Stomach smooth muscle (tissue), 2 donors: Measurements from ENCODE around the gene KIF3B.
A peak's percentile ranks its signal among the peaks of the same experiment; 100 is the strongest.
"Not testable (repeated sequence)": the region's sequence is repeated elsewhere in the genome, so short reads cannot be mapped to it uniquely, and the experiment has no call there.

Experiments
- H3K27ac ChIP-seq: one replicate; pipeline ENCODE4 v1.7.0; 2013; ENCODE audit warnings: mild to moderate bottlenecking, low read length, inconsistent platforms
- H3K27me3 ChIP-seq, 2 donors: one replicate each; pipeline ENCODE4 v1.7.0; 2013; ENCODE audit warnings: low read length in 2 of 2; ENCODE audit not compliant: insufficient read depth in 2 of 2, control insufficient read depth in 1 of 2
- H3K36me3 ChIP-seq, 2 donors: one replicate each; pipeline ENCODE4 v1.7.0; 2013; ENCODE audit warnings: low read length in 2 of 2; ENCODE audit not compliant: control insufficient read depth in 2 of 2, insufficient read depth in 2 of 2
- H3K4me1 ChIP-seq: one replicate; pipeline ENCODE4 v1.7.0; 2013; ENCODE audit warnings: low read length; ENCODE audit not compliant: control insufficient read depth, insufficient read depth
- H3K4me3 ChIP-seq, 2 donors: one replicate each; pipeline ENCODE4 v1.7.0; 2013; ENCODE audit warnings: low read length in 2 of 2
- H3K9ac ChIP-seq, 2 donors: one replicate each; pipeline ENCODE4 v1.7.0; 2013; ENCODE audit warnings: low read length in 2 of 2, mild to moderate bottlenecking in 1 of 2
- H3K9me3 ChIP-seq, 2 donors: one replicate each; pipeline ENCODE4 v1.7.0; 2013; ENCODE audit warnings: low read length in 2 of 2; ENCODE audit not compliant: control insufficient read depth in 2 of 2
- donor health status: healthy.
- donor health status: Pancreatic carcinoma.

The KIF3B gene

GRCh38 chr20:32248043-32248442 is 29.4 kb upstream of the KIF3B start:
- Histone ChIP-seq H3K4me1 (no peaks in the 10 kb centered on the region), H3K36me3 (no peaks in the 10 kb centered on the region), H3K4me3 (no peak overlapping the region), H3K9ac (no peak overlapping the region), H3K9me3 (no peaks in the 10 kb centered on the region), H3K27me3 (no peaks in the 10 kb centered on the region), H3K27ac (no peak overlapping the region)

- no peak overlapping the region for H3K9ac ChIP-seq
- no peaks in the 10 kb centered on the region for H3K9me3 ChIP-seq
- no peaks in the 10 kb centered on the region for H3K36me3 ChIP-seq
- H3K27me3 ChIP-seq, result no peaks in the 10 kb centered on the region
- H3K4me3 ChIP-seq, result no peak overlapping the region
- no peak overlapping the region for H3K27ac ChIP-seq
- H3K4me1 ChIP-seq, result no peaks in the 10 kb centered on the region
These were observed 28.3 kb upstream of the KIF3B start for GRCh38 chr20:32249030-32249738.

GRCh38 chr20:32251470-32251869 is 26.0 kb upstream of the KIF3B start:
- Histone ChIP-seq H3K9me3 (no peaks in the 10 kb centered on the region), H3K9ac (no peak overlapping the region), H3K27me3 (no peaks in the 10 kb centered on the region), H3K36me3 (no peaks in the 10 kb centered on the region), H3K4me3 (no peak overlapping the region), H3K27ac (no peak overlapping the region), H3K4me1 (no peaks in the 10 kb centered on the region)

GRCh38 chr20:32252189-32252588 is 25.3 kb upstream of the KIF3B start:
- Histone ChIP-seq H3K36me3 (no peaks in the 10 kb centered on the region), H3K9ac (no peak overlapping the region), H3K4me1 (no peaks in the 10 kb centered on the region), H3K4me3 (no peak overlapping the region), H3K27me3 (no peaks in the 10 kb centered on the region), H3K27ac (no peak overlapping the region), H3K9me3 (no peaks in the 10 kb centered on the region)

GRCh38 chr20:32260973-32261372 is 16.5 kb upstream of the KIF3B start:
- not testable (repeated sequence) for H3K9ac ChIP-seq, H3K9me3 ChIP-seq, H3K4me3 ChIP-seq, H3K27ac ChIP-seq, H3K4me1 ChIP-seq, H3K36me3 ChIP-seq, H3K27me3 ChIP-seq

GRCh38 chr20:32261644-32262043 is 15.8 kb upstream of the KIF3B start:
- no peak overlapping the region for H3K4me3 ChIP-seq
- H3K9ac ChIP-seq, result no peak overlapping the region
- no peaks in the 10 kb centered on the region for H3K36me3 ChIP-seq
- no peaks in the 10 kb centered on the region for H3K4me1 ChIP-seq
- no peaks in the 10 kb centered on the region for H3K27me3 ChIP-seq
- H3K9me3 ChIP-seq, result no peaks in the 10 kb centered on the region
- no peak overlapping the region for H3K27ac ChIP-seq

GRCh38 chr20:32263398-32263954 is 14.0 kb upstream of the KIF3B start:
- Histone ChIP-seq H3K4me3 (no peak overlapping the region), H3K9me3 (no peaks in the 10 kb centered on the region), H3K9ac (no peak overlapping the region), H3K4me1 (no peaks in the 10 kb centered on the region), H3K36me3 (no peaks in the 10 kb centered on the region), H3K27ac (no peak overlapping the region), H3K27me3 (no peaks in the 10 kb centered on the region)

GRCh38 chr20:32271620-32272019 is 5.8 kb upstream of the KIF3B start:
- H3K9ac ChIP-seq, result no peak overlapping the region
- H3K27ac ChIP-seq, result no peak overlapping the region
- no peaks in the 10 kb centered on the region for H3K4me1 ChIP-seq
- peaks cover 3 to 11% of the 10 kb centered on the region in 2 donors for H3K27me3 ChIP-seq
- no peak overlapping the region for H3K4me3 ChIP-seq
- no peaks in the 10 kb centered on the region for H3K36me3 ChIP-seq
- H3K9me3 ChIP-seq, result no peaks in the 10 kb centered on the region

- H3K27ac ChIP-seq, result no peak overlapping the region
- no peak overlapping the region for H3K4me3 ChIP-seq
- no peaks in the 10 kb centered on the region for H3K9me3 ChIP-seq
- no peak overlapping the region for H3K9ac ChIP-seq
- H3K4me1 ChIP-seq, result peaks cover 14% of the 10 kb centered on the region
- H3K27me3 ChIP-seq, result peaks cover 3 to 11% of the 10 kb centered on the region in 2 donors
- no peaks in the 10 kb centered on the region for H3K36me3 ChIP-seq
These were observed 3.1 kb upstream of the KIF3B start for GRCh38 chr20:32274359-32274758.

GRCh38 chr20:32275163-32275562 is 2.3 kb upstream of the KIF3B start:
- Histone ChIP-seq H3K27me3 (peaks cover 3 to 11% of the 10 kb centered on the region in 2 donors), H3K4me1 (peaks cover 14% of the 10 kb centered on the region)
- H3K27ac ChIP-seq, H3K36me3 ChIP-seq, H3K4me3 ChIP-seq, H3K9ac ChIP-seq, H3K9me3 ChIP-seq: not testable (repeated sequence)

- peak overlapping the region; percentile 62 to 78 for H3K9ac ChIP-seq
- peaks cover 0 to 4% of the 10 kb centered on the region in 2 donors for H3K36me3 ChIP-seq
- peak overlapping the region; percentile 64 to 98 for H3K4me3 ChIP-seq
- no peaks in the 10 kb centered on the region for H3K9me3 ChIP-seq
- H3K4me1 ChIP-seq, result peaks cover 16% of the 10 kb centered on the region
- peak overlapping the region; percentile 71 for H3K27ac ChIP-seq
- H3K27me3 ChIP-seq, result no peaks in the 10 kb centered on the region
These were observed 770 bp downstream of the KIF3B start for GRCh38 chr20:32278199-32278643.
